NCI-H345 treated with DMSO at 0.1 percent for 48 hours (cell line): Measurements from ENCODE around the gene CREB3L2.
"Not testable (repeated sequence)": the region's sequence is repeated elsewhere in the genome, so short reads cannot be mapped to it uniquely, and the experiment has no call there.

Experiments used
- DNase-seq: peaks from one replicate; lab custom pipeline; 2025; ENCODE audit not compliant: unreplicated experiment; lab: John Stamatoyannopoulos, UW

The CREB3L2 gene

GRCh38 chr7:137846827-137847567 is 154.9 kb downstream of the CREB3L2 start, which contains the start of gene DGKI:
TSS of gene DGKI (minus strand) at chr7:137846974.
- peak; percentile 47 for DNase-seq

- DNase-seq: no peak
These were observed 155.4 kb downstream of the CREB3L2 start for GRCh38 chr7:137846549-137846826.

- no peak for DNase-seq
These were observed 157.0 kb downstream of the CREB3L2 start for GRCh38 chr7:137844677-137845425.

- DNase-seq: no peak
These were observed 161.7 kb downstream of the CREB3L2 start for GRCh38 chr7:137839903-137840779.

- no peak for DNase-seq
These were observed 163.1 kb downstream of the CREB3L2 start for GRCh38 chr7:137838706-137839315.

GRCh38 chr7:137836541-137836940 is 165.3 kb downstream of the CREB3L2 start:
- no peak for DNase-seq

GRCh38 chr7:137836113-137836509 is 165.8 kb downstream of the CREB3L2 start:
- DNase-seq: no peak

- no peak for DNase-seq
These were observed 166.3 kb downstream of the CREB3L2 start for GRCh38 chr7:137835486-137836112.

- DNase-seq: no peak
These were observed 167.3 kb downstream of the CREB3L2 start for GRCh38 chr7:137834552-137834951.

GRCh38 chr7:137832990-137833389 is 168.9 kb downstream of the CREB3L2 start:
- not testable (repeated sequence) for DNase-seq

GRCh38 chr7:137832382-137832781 is 169.5 kb downstream of the CREB3L2 start:
- no peak for DNase-seq

- not testable (repeated sequence) for DNase-seq
These were observed 170.3 kb downstream of the CREB3L2 start for GRCh38 chr7:137831555-137831954.

GRCh38 chr7:137829337-137829992 is 172.4 kb downstream of the CREB3L2 start:
- no peak for DNase-seq

- DNase-seq: no peak
These were observed 173.4 kb downstream of the CREB3L2 start for GRCh38 chr7:137828456-137828855.

GRCh38 chr7:137825489-137825888 is 176.4 kb downstream of the CREB3L2 start:
- DNase-seq: no peak
